Measurements from ENCODE around the gene LRPAP1. TPM values are rescaled to one million over a fixed set of nuclear protein-coding genes. Genes with fewer than 3 reads are reported as not detected.
"Not testable (repeated sequence)": the region's sequence is repeated elsewhere in the genome, so short reads cannot be mapped to it uniquely, and the experiment has no call there.

LRPAP1 gene
- polyA plus RNA-seq, 1 of the 3 experiments (the other 2 are of a cell fraction) = 209 TPM

- H3K9ac ChIP-seq; DNase-seq; CTCF ChIA-PET; H3K27ac ChIP-seq (ENCODE audit: low read depth in 2 of 2, low read length in 1 of 2); H3K27me3 ChIP-seq (ENCODE audit: insufficient read depth); POLR2A ChIA-PET; H3F3A ChIP-seq (replicated peaks; ENCODE audit: insufficient read depth); H3K36me3 ChIP-seq (replicated peaks in 1 of 2; ENCODE audit: control insufficient read depth in 1 of 2, insufficient read depth in 2 of 2, low read length in 1 of 2); H3K4me2 ChIP-seq; H4K20me1 ChIP-seq (ENCODE audit: insufficient read depth); H3K79me2 ChIP-seq (ENCODE audit: insufficient read depth); H3K9me3 ChIP-seq; H3K9me2 ChIP-seq; H2AFZ ChIP-seq (ENCODE audit: low read depth); H3K4me3 ChIP-seq (ENCODE audit: low read depth in 2 of 2, low read length in 1 of 2); H3K4me1 ChIP-seq (ENCODE audit: control insufficient read depth in 1 of 2, insufficient read depth in 2 of 2, low read depth in 1 of 2, low read length in 1 of 2): not testable (repeated sequence)
- 23% methylated on average over 1 of the region's 1 CpG for WGBS (ENCODE audit: low lambda C conversion rate)
Observed at GRCh38 chr4:3560465-3560864, 28.2 kb upstream of the LRPAP1 start.

GRCh38 chr4:3559381-3560290, 27.4 kb upstream of the LRPAP1 start:
- H3K9me2 ChIP-seq; H3K36me3 ChIP-seq (replicated peaks in 1 of 2; ENCODE audit: control insufficient read depth in 1 of 2, insufficient read depth in 2 of 2, low read length in 1 of 2); H3K9ac ChIP-seq; CTCF ChIA-PET; H3K27ac ChIP-seq (ENCODE audit: low read depth in 2 of 2, low read length in 1 of 2); H3K79me2 ChIP-seq (ENCODE audit: insufficient read depth); POLR2A ChIA-PET; H3K4me1 ChIP-seq (ENCODE audit: control insufficient read depth in 1 of 2, insufficient read depth in 2 of 2, low read depth in 1 of 2, low read length in 1 of 2); H3K4me3 ChIP-seq (ENCODE audit: low read depth in 2 of 2, low read length in 1 of 2); H2AFZ ChIP-seq (ENCODE audit: low read depth); H3K9me3 ChIP-seq; H3K27me3 ChIP-seq (ENCODE audit: insufficient read depth); DNase-seq; H3K4me2 ChIP-seq; H4K20me1 ChIP-seq (ENCODE audit: insufficient read depth); H3F3A ChIP-seq (replicated peaks; ENCODE audit: insufficient read depth): not testable (repeated sequence)
- WGBS (ENCODE audit: low lambda C conversion rate) = 22% methylated on average over 1 of the region's 13 CpGs

- H4K20me1 ChIP-seq (ENCODE audit: insufficient read depth); H3K4me2 ChIP-seq; H3K79me2 ChIP-seq (ENCODE audit: insufficient read depth); CTCF ChIA-PET; H3K9ac ChIP-seq; DNase-seq; H3K27ac ChIP-seq (ENCODE audit: low read depth in 2 of 2, low read length in 1 of 2); H3K4me1 ChIP-seq (ENCODE audit: control insufficient read depth in 1 of 2, insufficient read depth in 2 of 2, low read depth in 1 of 2, low read length in 1 of 2); H3K4me3 ChIP-seq (ENCODE audit: low read depth in 2 of 2, low read length in 1 of 2); H3K9me3 ChIP-seq; H3K27me3 ChIP-seq (ENCODE audit: insufficient read depth); H3K36me3 ChIP-seq (replicated peaks in 1 of 2; ENCODE audit: control insufficient read depth in 1 of 2, insufficient read depth in 2 of 2, low read length in 1 of 2); H3F3A ChIP-seq (replicated peaks; ENCODE audit: insufficient read depth); POLR2A ChIA-PET; H2AFZ ChIP-seq (ENCODE audit: low read depth); H3K9me2 ChIP-seq: not testable (repeated sequence)
- 29% methylated on average over 5 of the region's 7 CpGs for WGBS (ENCODE audit: low lambda C conversion rate)
Observed at GRCh38 chr4:3558514-3558836, 26.3 kb upstream of the LRPAP1 start.

GRCh38 chr4:3557676-3558513, 25.7 kb upstream of the LRPAP1 start:
- DNase-seq; POLR2A ChIA-PET; H3K79me2 ChIP-seq (ENCODE audit: insufficient read depth); H4K20me1 ChIP-seq (ENCODE audit: insufficient read depth); H2AFZ ChIP-seq (ENCODE audit: low read depth); H3K9me2 ChIP-seq; H3K27me3 ChIP-seq (ENCODE audit: insufficient read depth); H3F3A ChIP-seq (replicated peaks; ENCODE audit: insufficient read depth); H3K4me3 ChIP-seq (ENCODE audit: low read depth in 2 of 2, low read length in 1 of 2); H3K36me3 ChIP-seq (replicated peaks in 1 of 2; ENCODE audit: control insufficient read depth in 1 of 2, insufficient read depth in 2 of 2, low read length in 1 of 2); H3K9me3 ChIP-seq; H3K9ac ChIP-seq; H3K4me1 ChIP-seq (ENCODE audit: control insufficient read depth in 1 of 2, insufficient read depth in 2 of 2, low read depth in 1 of 2, low read length in 1 of 2); H3K27ac ChIP-seq (ENCODE audit: low read depth in 2 of 2, low read length in 1 of 2); H3K4me2 ChIP-seq; CTCF ChIA-PET: not testable (repeated sequence)
- WGBS (ENCODE audit: low lambda C conversion rate) = 56% methylated on average over 7 of the region's 17 CpGs

- DNase-seq; H3K4me2 ChIP-seq; H3K36me3 ChIP-seq (replicated peaks in 1 of 2; ENCODE audit: control insufficient read depth in 1 of 2, insufficient read depth in 2 of 2, low read length in 1 of 2); POLR2A ChIA-PET; H4K20me1 ChIP-seq (ENCODE audit: insufficient read depth); H3K4me3 ChIP-seq (ENCODE audit: low read depth in 2 of 2, low read length in 1 of 2); H3F3A ChIP-seq (replicated peaks; ENCODE audit: insufficient read depth); H3K9me3 ChIP-seq; CTCF ChIA-PET; H3K4me1 ChIP-seq (ENCODE audit: control insufficient read depth in 1 of 2, insufficient read depth in 2 of 2, low read depth in 1 of 2, low read length in 1 of 2); H3K9me2 ChIP-seq; H3K27me3 ChIP-seq (ENCODE audit: insufficient read depth); H3K79me2 ChIP-seq (ENCODE audit: insufficient read depth); H3K27ac ChIP-seq (ENCODE audit: low read depth in 2 of 2, low read length in 1 of 2); H2AFZ ChIP-seq (ENCODE audit: low read depth); H3K9ac ChIP-seq: not testable (repeated sequence)
- 11% methylated on average over 7 of the region's 9 CpGs for WGBS (ENCODE audit: low lambda C conversion rate)
Observed at GRCh38 chr4:3557088-3557492, 24.9 kb upstream of the LRPAP1 start.

GRCh38 chr4:3556244-3556867, 24.1 kb upstream of the LRPAP1 start:
- CTCF ChIA-PET, DNase-seq, POLR2A ChIA-PET: not testable (repeated sequence)

More at GRCh38 chr4:3556244-3556867, 24.1 kb upstream of the LRPAP1 start:
- H3F3A ChIP-seq (replicated peaks; ENCODE audit: insufficient read depth); H2AFZ ChIP-seq (ENCODE audit: low read depth); H3K4me2 ChIP-seq; H3K27me3 ChIP-seq (ENCODE audit: insufficient read depth); H3K27ac ChIP-seq (ENCODE audit: low read depth in 2 of 2, low read length in 1 of 2); H3K9ac ChIP-seq; H4K20me1 ChIP-seq (ENCODE audit: insufficient read depth); H3K9me2 ChIP-seq; H3K4me3 ChIP-seq (ENCODE audit: low read depth in 2 of 2, low read length in 1 of 2); H3K9me3 ChIP-seq; H3K4me1 ChIP-seq (ENCODE audit: control insufficient read depth in 1 of 2, insufficient read depth in 2 of 2, low read depth in 1 of 2, low read length in 1 of 2); H3K36me3 ChIP-seq (replicated peaks in 1 of 2; ENCODE audit: control insufficient read depth in 1 of 2, insufficient read depth in 2 of 2, low read length in 1 of 2); H3K79me2 ChIP-seq (ENCODE audit: insufficient read depth): not testable (repeated sequence)
- WGBS (ENCODE audit: low lambda C conversion rate) = 39% methylated on average over 11 of the region's 17 CpGs

Measured in SK-N-SH (cell line).